Fibroblast of gingiva (primary cell): ENCODE data around the gene PYGO1.
A peak's percentile ranks its signal among the peaks of the same experiment; 100 is the strongest.
"Not testable (repeated sequence)": the region's sequence is repeated elsewhere in the genome, so short reads cannot be mapped to it uniquely, and the experiment has no call there.

Experiments used
- DNase-seq: peaks from one replicate; pipeline ENCODE4 v3.0.0-alpha.2; 2011; ENCODE audit warnings: low read depth

Gene PYGO1

GRCh38 chr15:55588070-55588814 lies at the start of gene PYGO1:
Gene PYGO1, minus strand, starts transcription at chr15:55588345. Its CDS starts 462 bp downstream, at chr15:55587883.
- DNase-seq: peak; percentile 65

DNA sequence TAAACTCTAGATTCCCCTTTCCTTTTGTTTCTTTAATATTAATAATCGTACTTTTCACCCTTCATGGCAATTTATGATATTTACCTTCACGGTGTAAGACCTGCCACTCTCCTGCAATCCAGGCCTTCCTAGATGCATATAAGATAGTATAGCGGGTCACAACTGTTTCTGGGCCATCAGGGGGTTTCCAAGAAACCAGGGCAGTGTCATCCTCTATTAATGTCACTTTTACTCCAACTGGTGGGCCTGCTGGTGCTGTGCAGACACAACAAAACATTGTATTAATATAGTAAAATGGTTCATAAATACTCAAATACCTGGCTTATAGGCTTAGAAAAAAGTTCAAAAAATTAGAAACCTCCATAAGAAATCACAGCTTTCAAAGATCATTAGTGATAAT lies 48.9 kb upstream of the PYGO1 start:
- no peak for DNase-seq

GRCh38 chr15:55633731-55634130 lies 45.6 kb upstream of the PYGO1 start:
- no peak for DNase-seq

DNA sequence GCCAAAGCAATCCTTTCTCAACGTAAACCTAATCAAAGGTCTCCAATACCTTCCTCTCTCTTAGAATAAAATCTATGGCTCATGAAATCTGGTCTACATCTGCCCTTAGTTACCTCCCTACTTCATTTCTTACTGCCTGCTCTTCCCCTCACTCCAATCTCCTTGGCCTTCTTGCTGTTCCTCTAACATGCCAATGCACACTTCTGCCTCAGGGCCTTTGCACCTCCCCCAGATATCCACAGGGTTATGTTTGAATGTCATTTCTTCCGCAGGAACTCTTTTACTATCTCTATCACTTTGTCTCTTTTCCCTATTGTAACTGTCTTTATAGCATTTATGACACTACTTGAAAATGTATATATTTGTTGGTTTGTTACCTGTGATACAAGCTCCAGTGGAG lies 44.3 kb upstream of the PYGO1 start:
- no peak for DNase-seq

DNA sequence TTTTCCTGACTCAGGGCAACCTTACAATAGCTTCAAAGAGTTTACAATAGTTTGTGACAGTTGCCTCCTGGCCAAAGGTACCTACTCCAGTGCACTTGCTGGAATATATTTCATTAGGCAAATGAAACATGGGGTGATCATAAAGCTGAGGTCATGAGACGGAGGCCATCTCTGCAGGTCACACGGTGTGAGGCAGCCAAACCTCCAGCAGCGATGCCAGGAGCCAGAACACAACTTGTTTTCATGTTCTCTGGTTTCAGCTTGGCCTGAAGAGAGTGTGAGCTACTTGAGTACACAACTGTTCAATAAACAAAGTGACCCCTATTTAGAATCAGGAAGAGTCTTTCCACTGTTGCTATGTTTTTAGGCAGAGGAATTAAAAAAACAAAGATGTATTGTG lies 42.7 kb upstream of the PYGO1 start:
- DNase-seq: peak; percentile 26

- peak; percentile 59 for DNase-seq
Measured at GRCh38 chr15:55628369-55628730, 40.2 kb upstream of the PYGO1 start.

DNA sequence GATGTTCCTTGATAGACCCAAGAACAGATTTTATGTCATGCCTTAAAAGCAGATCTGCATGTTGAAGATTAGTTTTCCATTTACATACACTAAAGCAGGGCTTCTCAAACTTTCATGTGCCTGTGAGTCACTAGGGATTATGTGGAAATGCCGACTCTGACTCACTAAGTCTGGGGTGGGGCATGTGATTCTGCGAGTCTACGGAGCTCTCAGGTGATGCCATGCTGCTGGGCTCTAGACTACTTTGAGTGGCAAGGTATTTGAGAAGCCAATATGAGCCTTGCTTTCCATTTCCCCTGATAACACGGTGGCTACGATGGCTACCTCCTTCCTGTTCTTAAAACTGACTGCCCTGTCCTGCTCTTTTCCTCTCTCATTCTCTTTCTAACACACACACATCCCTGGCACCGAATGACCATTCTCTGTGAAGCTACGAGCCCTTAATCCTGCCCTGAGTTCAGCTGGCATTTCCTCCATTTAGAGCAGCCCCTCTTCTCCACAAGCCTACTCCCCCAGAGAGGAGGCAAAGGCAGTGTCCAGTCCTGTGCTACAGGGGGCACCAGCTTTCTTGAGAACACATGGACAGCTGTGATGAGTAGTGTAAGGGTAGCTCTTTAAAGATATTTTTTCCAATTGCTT lies 39.7 kb upstream of the PYGO1 start:
- peak; percentile 84 for DNase-seq

DNA sequence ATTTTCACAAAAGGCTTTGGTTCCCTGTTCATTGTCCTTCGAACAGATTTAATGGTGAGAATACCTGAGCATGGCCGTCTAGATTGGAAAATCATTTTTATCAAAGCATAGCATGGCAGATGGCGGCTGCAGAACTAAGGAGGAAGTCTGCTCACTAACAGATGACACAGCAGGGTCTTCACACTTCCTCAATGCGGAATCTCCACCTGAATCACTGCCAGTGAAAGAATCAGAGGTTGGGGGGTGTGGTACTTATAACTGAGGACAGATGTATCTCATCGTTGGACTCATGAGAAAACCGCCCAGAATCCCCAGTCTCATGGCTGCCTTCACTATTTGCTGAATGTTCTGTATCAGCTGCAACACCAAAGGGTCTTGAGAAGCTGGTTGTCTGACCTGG lies 31.6 kb upstream of the PYGO1 start:
- no peak for DNase-seq

- no peak for DNase-seq
Measured at GRCh38 chr15:55618387-55618786, 30.2 kb upstream of the PYGO1 start.

GRCh38 chr15:55615445-55615844 lies 27.3 kb upstream of the PYGO1 start:
- DNase-seq: no peak

DNA sequence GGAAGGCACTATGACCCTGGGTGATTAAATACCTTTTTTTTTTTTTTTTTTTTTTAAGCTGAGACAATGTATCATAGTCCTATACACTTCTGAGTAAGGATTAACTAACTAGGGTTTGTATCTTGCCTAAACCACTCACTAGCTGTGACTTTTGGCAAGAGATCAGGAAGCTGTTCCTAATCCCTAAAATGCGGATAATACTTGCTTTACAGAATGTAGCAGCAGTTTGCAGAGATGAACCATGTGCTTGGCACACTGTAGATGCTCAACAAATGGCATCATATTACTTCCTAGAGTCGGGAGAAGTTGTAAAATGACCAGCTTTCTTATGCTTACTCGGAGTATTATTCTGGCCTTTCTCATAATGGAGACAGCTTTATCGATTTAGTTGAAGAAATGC lies 25.6 kb upstream of the PYGO1 start:
- DNase-seq: no peak

- DNase-seq: no peak
Measured at GRCh38 chr15:55606214-55606613, 18.1 kb upstream of the PYGO1 start.

DNA sequence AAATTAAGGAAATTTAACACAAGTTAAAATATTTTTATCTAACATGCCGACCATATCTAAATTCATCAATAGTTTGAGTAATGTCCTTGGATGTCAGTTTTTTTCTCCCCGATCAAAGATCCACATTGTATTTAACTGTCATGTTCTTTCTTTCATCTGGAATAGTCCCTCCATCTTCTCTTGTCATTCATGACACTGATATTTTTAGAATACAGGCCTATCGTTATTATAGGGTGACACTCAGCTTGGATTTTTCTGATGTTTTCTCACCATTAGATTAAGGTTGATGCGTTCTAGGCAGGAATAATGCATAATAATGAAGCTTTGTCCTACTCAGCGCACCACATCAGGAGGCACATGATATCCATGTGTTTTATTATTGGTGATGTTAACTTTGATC lies 13.2 kb upstream of the PYGO1 start:
- DNase-seq: no peak

DNA sequence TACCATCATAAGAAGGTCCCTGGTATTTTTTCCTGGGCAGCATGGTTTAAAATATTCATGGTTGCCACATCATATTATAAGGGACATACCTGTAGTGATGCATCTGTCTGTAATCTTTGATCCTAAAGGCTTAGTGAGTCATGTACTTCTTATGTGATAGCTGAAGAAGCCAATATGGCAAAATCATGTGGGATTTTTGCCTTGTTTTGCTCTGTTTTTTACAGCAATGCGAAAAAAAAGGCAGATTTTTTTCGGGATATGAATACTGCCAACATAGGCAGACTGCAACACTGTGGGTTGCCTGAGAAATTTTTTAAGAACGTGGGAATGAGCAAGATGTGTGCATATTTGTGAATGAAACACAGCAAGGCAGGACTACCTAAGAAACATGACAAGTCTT lies 11.3 kb upstream of the PYGO1 start:
- no peak for DNase-seq

DNA sequence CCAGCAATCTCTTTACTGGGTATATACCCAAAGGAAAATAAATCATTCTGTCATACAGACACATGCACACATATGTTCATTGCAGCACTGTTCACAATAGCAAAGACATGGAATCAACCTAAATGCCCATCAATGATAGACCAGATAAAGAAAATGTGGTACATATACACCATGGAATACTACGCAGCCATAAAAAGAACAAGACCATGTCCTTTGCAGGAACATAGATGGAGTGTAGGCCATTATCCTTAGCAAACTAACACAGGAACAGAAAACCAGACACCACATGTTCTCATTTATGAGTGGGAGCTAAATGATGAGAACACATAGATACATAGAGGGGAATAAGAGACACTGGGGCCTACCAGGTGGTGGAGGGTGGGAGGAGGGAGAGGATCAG lies 4.9 kb upstream of the PYGO1 start:
- DNase-seq: not testable (repeated sequence)

GRCh38 chr15:55590788-55591187 lies 2.6 kb upstream of the PYGO1 start:
- DNase-seq: no peak

DNA sequence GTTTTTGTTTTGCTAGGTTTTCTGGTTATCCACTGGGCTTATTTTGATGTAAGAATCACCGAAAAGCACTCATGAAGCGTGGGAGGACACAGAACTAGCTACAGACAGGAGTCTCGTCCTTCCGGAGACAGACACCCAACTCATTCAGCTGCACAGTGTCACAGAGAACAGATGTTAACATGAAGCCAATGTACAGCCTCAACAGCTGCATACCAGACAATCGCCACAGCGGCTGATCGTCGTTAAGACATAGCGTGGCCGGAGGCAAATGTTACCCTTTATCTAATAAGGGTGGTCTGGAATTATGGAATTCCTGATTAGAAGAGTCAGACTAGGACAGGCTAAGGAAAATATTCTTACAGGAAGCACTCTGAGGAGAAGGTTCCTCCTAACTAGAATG lies 1.1 kb upstream of the PYGO1 start:
- DNase-seq: no peak

GRCh38 chr15:55588815-55589115 lies 620 bp upstream of the PYGO1 start:
- no peak for DNase-seq

DNA sequence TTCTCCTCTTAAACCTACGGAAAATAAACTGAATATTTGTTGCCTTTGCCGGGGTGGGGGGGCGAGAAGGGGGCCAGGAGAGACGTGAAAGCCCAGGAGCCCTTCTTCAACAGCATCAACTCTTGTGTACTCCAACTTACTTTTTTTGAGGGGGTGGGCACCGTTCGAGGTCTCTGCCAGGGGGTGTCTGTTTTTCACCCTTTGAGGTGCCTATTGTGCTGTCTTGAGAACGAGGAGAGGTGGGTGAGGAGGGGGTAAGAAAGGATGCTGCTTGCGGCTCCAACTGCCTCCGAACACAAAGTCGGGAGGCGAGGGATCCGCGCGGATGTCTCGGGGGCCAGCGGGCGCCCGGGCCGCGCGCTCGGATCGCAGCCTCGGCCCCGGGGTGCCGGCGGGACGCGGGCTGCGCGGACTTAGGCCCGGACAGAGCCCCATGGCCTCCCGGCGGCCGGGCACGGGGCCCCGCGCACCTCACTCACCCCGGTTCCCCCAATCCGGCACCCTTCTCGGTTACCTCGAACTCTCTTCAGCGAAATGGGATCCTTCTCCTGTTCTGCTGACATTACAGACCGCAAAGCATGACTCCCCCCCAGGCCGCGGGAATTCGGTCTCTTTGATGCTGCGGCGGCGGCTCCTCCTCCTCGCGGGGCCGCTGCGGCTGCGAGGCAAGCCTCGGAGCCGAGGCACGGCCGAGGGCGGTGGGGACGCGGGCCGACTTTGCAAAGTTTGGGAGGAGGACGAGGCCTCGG lies 650 bp downstream of the PYGO1 start:
- peak; percentile 46 for DNase-seq

- DNase-seq: no peak
Measured at GRCh38 chr15:55586808-55587207, 1.3 kb downstream of the PYGO1 start.

DNA sequence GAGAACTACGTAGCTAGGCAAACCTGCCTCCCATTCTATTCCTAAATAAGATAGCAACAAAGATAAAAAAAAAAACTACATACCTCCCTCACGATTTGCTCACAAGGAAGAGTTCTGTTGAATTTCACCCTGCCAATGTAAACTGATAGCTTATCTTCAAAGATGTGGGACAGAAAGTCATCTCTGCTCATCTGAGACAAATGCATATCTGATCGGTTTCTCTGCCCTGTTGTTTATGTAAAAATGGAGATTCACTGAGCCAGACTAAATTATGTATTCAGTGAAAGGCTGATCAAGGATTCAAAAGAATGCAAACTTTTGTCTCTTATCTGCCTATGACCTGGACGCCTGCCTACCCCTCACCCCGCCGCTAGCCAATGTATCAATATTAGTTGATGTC lies 11.2 kb downstream of the PYGO1 start:
- no peak for DNase-seq

DNA sequence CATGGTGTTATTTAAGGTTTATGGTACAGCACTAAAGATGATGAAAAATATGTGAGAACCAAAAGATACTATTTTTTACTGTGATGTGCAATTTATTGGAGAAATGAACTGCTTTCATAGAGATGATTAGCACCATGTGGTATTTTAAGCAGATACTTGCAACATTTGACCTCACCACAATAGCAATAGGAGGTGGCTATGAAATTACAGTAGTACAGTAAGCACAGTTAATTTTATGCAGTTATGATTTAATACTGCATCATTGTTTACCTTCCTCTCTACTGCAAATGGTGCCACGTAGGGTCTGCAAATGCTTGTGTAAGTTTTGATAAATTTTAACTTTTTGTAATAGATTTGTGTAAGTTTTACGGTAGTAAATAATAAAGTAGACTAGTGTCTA lies 14.0 kb downstream of the PYGO1 start:
- DNase-seq: peak; percentile 18

DNA sequence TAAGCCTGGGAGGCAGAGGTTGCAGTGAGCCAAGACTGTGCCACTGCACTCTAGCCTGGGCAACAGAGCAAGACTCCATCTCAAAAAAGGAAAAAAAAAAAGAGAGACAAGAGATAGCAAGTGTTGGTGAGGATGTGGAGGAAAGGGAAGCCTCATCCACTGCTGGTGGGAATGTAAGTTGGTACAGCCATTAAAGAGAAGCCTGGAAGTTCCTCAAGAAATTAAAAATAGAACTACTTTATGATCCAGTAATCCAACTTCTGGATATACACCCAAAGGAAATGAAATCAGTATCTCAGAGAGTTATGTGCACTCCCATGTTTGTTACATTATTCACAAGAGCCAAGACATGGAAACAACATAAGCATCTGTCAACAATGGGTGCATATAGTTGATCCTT lies 14.9 kb downstream of the PYGO1 start:
- no peak for DNase-seq
